ENCODE results near the gene KCNG4. TPM values are rescaled to one million over a fixed set of nuclear protein-coding genes. Genes with fewer than 3 reads are reported as not detected.
A peak's percentile ranks its signal among the peaks of the same experiment; 100 is the strongest.

KCNG4 gene
- total RNA-seq, 1 donor, result not detected

DNA sequence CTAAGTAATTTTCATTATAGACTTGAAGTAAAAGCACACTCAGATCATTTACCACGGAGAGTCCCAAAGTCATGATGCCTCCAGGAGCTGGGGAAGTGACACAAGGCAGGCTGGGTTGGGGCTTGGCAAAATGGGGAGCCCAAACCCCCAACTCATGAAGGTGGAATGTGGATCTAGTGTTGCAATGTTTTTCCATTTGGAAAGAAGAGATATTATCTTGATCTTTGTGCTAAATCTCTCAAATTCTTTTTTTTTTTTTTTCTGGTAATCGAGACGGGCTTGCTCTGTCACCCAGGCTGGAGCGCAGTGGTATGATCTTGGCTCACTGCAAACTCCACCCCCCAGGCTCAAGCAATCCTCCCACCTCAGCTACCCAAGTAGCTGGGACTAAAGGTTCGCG, 7.5 kb upstream of the KCNG4 start:
- Histone ChIP-seq H2AFZ (ENCODE audit: low read length) (no peak overlapping the region), H4K20me1 (ENCODE audit: insufficient read depth, low read length) (no peaks in the 10 kb centered on the region), H3K27me3 (ENCODE audit: insufficient read depth, low read length) (peaks cover 22% of the 10 kb centered on the region), H3K4me3 (ENCODE audit: insufficient read depth, low read length) (no peak overlapping the region), H3K27ac (ENCODE audit: low read depth, low read length) (no peak overlapping the region), H3K4me2 (ENCODE audit: insufficient read depth, low read length) (no peak overlapping the region), H3K79me2 (ENCODE audit: insufficient read depth, low read length) (no peaks in the 10 kb centered on the region), H3K4me1 (ENCODE audit: insufficient read depth, low read length) (peaks cover 7% of the 10 kb centered on the region), H3K36me3 (ENCODE audit: insufficient read depth, low read length) (no peaks in the 10 kb centered on the region), H3K9me3 (ENCODE audit: low read depth, low read length) (no peaks in the 10 kb centered on the region)
- peak; percentile 35 for DNase-seq (ENCODE audit: insufficient read length, low spot score, missing footprints)
- no peak for TF ChIP-seq CTCF (IDR thresholded peaks at IDR 0.05; ENCODE audit: extremely low read depth, low read depth, low read length)

DNA sequence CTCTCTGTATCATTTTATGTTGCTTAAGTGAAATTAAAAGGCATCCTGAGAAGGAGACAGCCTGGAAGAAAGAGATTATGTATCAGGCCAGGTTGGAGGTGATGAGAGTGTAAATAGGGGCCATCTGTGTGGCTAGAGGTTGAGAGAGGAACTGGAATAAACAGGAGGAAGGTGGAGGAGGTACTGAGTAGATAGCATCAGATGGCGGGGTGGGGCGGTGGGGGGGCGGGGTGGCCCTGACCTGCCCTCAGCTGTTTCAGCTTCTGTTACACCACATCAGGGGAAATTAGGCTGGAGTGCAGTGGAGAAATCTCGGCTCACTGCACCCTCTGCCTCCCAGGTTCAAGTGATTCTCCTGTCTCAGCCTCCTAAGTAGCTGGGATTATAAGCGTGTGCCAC, 6.9 kb upstream of the KCNG4 start:
- Histone ChIP-seq H3K79me2 (ENCODE audit: insufficient read depth, low read length) (no peaks in the 10 kb centered on the region), H3K27me3 (ENCODE audit: insufficient read depth, low read length) (peaks cover 22% of the 10 kb centered on the region), H3K36me3 (ENCODE audit: insufficient read depth, low read length) (no peaks in the 10 kb centered on the region), H4K20me1 (ENCODE audit: insufficient read depth, low read length) (no peaks in the 10 kb centered on the region), H2AFZ (ENCODE audit: low read length) (no peak overlapping the region), H3K4me1 (ENCODE audit: insufficient read depth, low read length) (peaks cover 7% of the 10 kb centered on the region), H3K4me2 (ENCODE audit: insufficient read depth, low read length) (no peak overlapping the region), H3K4me3 (ENCODE audit: insufficient read depth, low read length) (no peak overlapping the region), H3K9me3 (ENCODE audit: low read depth, low read length) (no peaks in the 10 kb centered on the region), H3K27ac (ENCODE audit: low read depth, low read length) (no peak overlapping the region)
- no peak for DNase-seq (ENCODE audit: insufficient read length, low spot score, missing footprints)
- TF ChIP-seq CTCF (IDR thresholded peaks at IDR 0.05; ENCODE audit: extremely low read depth, low read depth, low read length), result no peak

- no peaks in the 10 kb centered on the region for H3K79me2 ChIP-seq (ENCODE audit: insufficient read depth, low read length)
- peaks cover 17% of the 10 kb centered on the region for H3K27me3 ChIP-seq (ENCODE audit: insufficient read depth, low read length)
- H3K27ac ChIP-seq (ENCODE audit: low read depth, low read length), result no peak overlapping the region
- H3K4me3 ChIP-seq (ENCODE audit: insufficient read depth, low read length), result no peak overlapping the region
- no peak overlapping the region for H2AFZ ChIP-seq (ENCODE audit: low read length)
- H3K36me3 ChIP-seq (ENCODE audit: insufficient read depth, low read length), result no peaks in the 10 kb centered on the region
- TF ChIP-seq CTCF (IDR thresholded peaks at IDR 0.05; ENCODE audit: extremely low read depth, low read depth, low read length), result no peak
- H3K9me3 ChIP-seq (ENCODE audit: low read depth, low read length), result no peaks in the 10 kb centered on the region
- DNase-seq (ENCODE audit: insufficient read length, low spot score, missing footprints), result peak; percentile 74
- H4K20me1 ChIP-seq (ENCODE audit: insufficient read depth, low read length), result no peaks in the 10 kb centered on the region
- H3K4me1 ChIP-seq (ENCODE audit: insufficient read depth, low read length), result peaks cover 7% of the 10 kb centered on the region
- H3K4me2 ChIP-seq (ENCODE audit: insufficient read depth, low read length), result no peak overlapping the region
Measured at GRCh38 chr16:84245956-84246678, 6.3 kb upstream of the KCNG4 start.

- no peaks in the 10 kb centered on the region for H4K20me1 ChIP-seq (ENCODE audit: insufficient read depth, low read length)
- no peaks in the 10 kb centered on the region for H3K79me2 ChIP-seq (ENCODE audit: insufficient read depth, low read length)
- no peak overlapping the region for H2AFZ ChIP-seq (ENCODE audit: low read length)
- H3K4me3 ChIP-seq (ENCODE audit: insufficient read depth, low read length), result no peak overlapping the region
- no peak for DNase-seq (ENCODE audit: insufficient read length, low spot score, missing footprints)
- peaks cover 7% of the 10 kb centered on the region for H3K4me1 ChIP-seq (ENCODE audit: insufficient read depth, low read length)
- no peak for TF ChIP-seq CTCF (IDR thresholded peaks at IDR 0.05; ENCODE audit: extremely low read depth, low read depth, low read length)
- peaks cover 19% of the 10 kb centered on the region for H3K27me3 ChIP-seq (ENCODE audit: insufficient read depth, low read length)
- H3K4me2 ChIP-seq (ENCODE audit: insufficient read depth, low read length), result no peak overlapping the region
- H3K36me3 ChIP-seq (ENCODE audit: insufficient read depth, low read length), result no peaks in the 10 kb centered on the region
- H3K27ac ChIP-seq (ENCODE audit: low read depth, low read length), result no peak overlapping the region
- no peaks in the 10 kb centered on the region for H3K9me3 ChIP-seq (ENCODE audit: low read depth, low read length)
Measured at GRCh38 chr16:84244728-84245127, 4.9 kb upstream of the KCNG4 start.
